Natural killer cell treated with Interleukin-12 subunit alpha and Interleukin-12 subunit beta and Interleukin-15 and Interleukin-18, amount 100 ng/mL, for 72 hours (primary cell): ENCODE results near the gene C3orf38. TPM values are rescaled to one million over a fixed set of nuclear protein-coding genes. Genes with fewer than 3 reads are reported as not detected.
"Not testable (repeated sequence)": the region's sequence is repeated elsewhere in the genome, so short reads cannot be mapped to it uniquely, and the experiment has no call there.

Experiments
- ATAC-seq, 2 donors: fragments of 150-1000 bp; cut with Tn5 transposase in 1 of 2; sonication (Bioruptor Pico), chemical (Tn5 transposase) in 1 of 2; 2 replicates each; pipeline ENCODE4 v1.10.0; 2021
- DNase-seq: peaks from one replicate; pipeline ENCODE4 v3.0.0; 2022; ENCODE audit warnings: low spot score
- H3K27ac Mint-ChIP-seq, 2 donors: 1 replicate in 1 of 2; 2 replicates in 1 of 2; pipeline ENCODE4 v1.8.0; 2022; ENCODE audit warnings: mixed read lengths in 2 of 2, mild to moderate bottlenecking in 1 of 2, moderate library complexity in 1 of 2
- H3K27me3 Mint-ChIP-seq, 2 donors: 1 replicate in 1 of 2; 2 replicates in 1 of 2; pipeline ENCODE4 v1.8.0; 2022; ENCODE audit warnings: mixed read lengths in 2 of 2
- H3K36me3 Mint-ChIP-seq: one replicate; pipeline ENCODE4 v1.8.0; 2022; ENCODE audit warnings: mixed read lengths
- H3K4me1 Mint-ChIP-seq, 2 donors: 1 replicate in 1 of 2; 2 replicates in 1 of 2; pipeline ENCODE4 v1.8.0; 2022; ENCODE audit warnings: low read depth in 2 of 2, mixed read lengths in 2 of 2, mild to moderate bottlenecking in 1 of 2
- H3K4me3 Mint-ChIP-seq: one replicate; pipeline ENCODE4 v1.8.0; 2022; ENCODE audit warnings: mixed read lengths
- H3K9me3 Mint-ChIP-seq: 2 replicates; pipeline ENCODE4 v1.8.0; 2022; ENCODE audit warnings: mixed read lengths
- total RNA-seq, 2 donors: library from RNA; stranded (reverse); gene quantifications; one replicate each; pipeline ENCODE4 v1.2.3, GENCODE V29; 2022

C3orf38 gene
- total RNA-seq, 2 donors from 2014 or later = 22.5 to 35.1 TPM

GRCh38 chr3:88182165-88182918 is 32.6 kb downstream of the C3orf38 start:
- DNase-seq, H3K27me3 Mint-ChIP-seq, H3K9me3 Mint-ChIP-seq, H3K27ac Mint-ChIP-seq, ATAC-seq, H3K36me3 Mint-ChIP-seq, H3K4me3 Mint-ChIP-seq, H3K4me1 Mint-ChIP-seq: not testable (repeated sequence)

- ATAC-seq (no peak), DNase-seq (no peak)
- Mint-ChIP-seq H3K27ac (no peak overlapping the region), H3K9me3 (peaks cover 5% of the 10 kb centered on the region), H3K27me3 (peaks cover 5 to 7% of the 10 kb centered on the region in 2 donors), H3K4me1 (peaks cover 4 to 13% of the 10 kb centered on the region in 2 donors), H3K36me3 (peaks cover 4% of the 10 kb centered on the region), H3K4me3 (no peak overlapping the region)
Measured at GRCh38 chr3:88188436-88188835, 38.7 kb downstream of the C3orf38 start.

GRCh38 chr3:88189361-88189810 is 39.6 kb downstream of the C3orf38 start:
- ATAC-seq (no peak), DNase-seq (no peak)
- H3K27me3 Mint-ChIP-seq = peaks cover 5 to 7% of the 10 kb centered on the region in 2 donors
- peaks cover 4 to 13% of the 10 kb centered on the region in 2 donors for H3K4me1 Mint-ChIP-seq
- peaks cover 4% of the 10 kb centered on the region for H3K36me3 Mint-ChIP-seq
- peaks cover 5% of the 10 kb centered on the region for H3K9me3 Mint-ChIP-seq
- peak overlapping the region in 1 of 2 donors; percentile 16 for H3K27ac Mint-ChIP-seq
- H3K4me3 Mint-ChIP-seq = peak overlapping the region; percentile 12

- DNase-seq (no peak), ATAC-seq (no peak)
- H3K9me3 Mint-ChIP-seq = peaks cover 5% of the 10 kb centered on the region
- H3K36me3 Mint-ChIP-seq = no peaks in the 10 kb centered on the region
- peaks cover 4 to 13% of the 10 kb centered on the region in 2 donors for H3K4me1 Mint-ChIP-seq
- no peak overlapping the region for H3K4me3 Mint-ChIP-seq
- H3K27me3 Mint-ChIP-seq = no peaks in the 10 kb centered on the region
- H3K27ac Mint-ChIP-seq = no peak overlapping the region
Measured at GRCh38 chr3:88191872-88192409, 42.2 kb downstream of the C3orf38 start.

GRCh38 chr3:88192631-88193030 is 42.9 kb downstream of the C3orf38 start:
- DNase-seq (no peak), ATAC-seq (no peak)
- H3K4me3 Mint-ChIP-seq = no peak overlapping the region
- no peaks in the 10 kb centered on the region for H3K36me3 Mint-ChIP-seq
- H3K4me1 Mint-ChIP-seq = peaks cover 4 to 13% of the 10 kb centered on the region in 2 donors
- no peaks in the 10 kb centered on the region for H3K27me3 Mint-ChIP-seq
- no peak overlapping the region for H3K27ac Mint-ChIP-seq
- peaks cover 5% of the 10 kb centered on the region for H3K9me3 Mint-ChIP-seq

- Mint-ChIP-seq H3K27ac (no peak overlapping the region), H3K9me3 (no peaks in the 10 kb centered on the region), H3K4me1 (peaks cover 0 to 4% of the 10 kb centered on the region in 2 donors), H3K27me3 (peaks cover 5 to 14% of the 10 kb centered on the region in 2 donors), H3K36me3 (no peaks in the 10 kb centered on the region), H3K4me3 (no peak overlapping the region)
- ATAC-seq (no peak), DNase-seq (no peak)
Measured at GRCh38 chr3:88195951-88196434, 46.2 kb downstream of the C3orf38 start.

GRCh38 chr3:88198121-88198520 is 48.4 kb downstream of the C3orf38 start:
- Mint-ChIP-seq H3K9me3 (no peaks in the 10 kb centered on the region), H3K4me3 (no peak overlapping the region), H3K36me3 (no peaks in the 10 kb centered on the region), H3K27ac (no peak overlapping the region), H3K27me3 (peaks cover 5 to 14% of the 10 kb centered on the region in 2 donors), H3K4me1 (peaks cover 0 to 4% of the 10 kb centered on the region in 2 donors)
- DNase-seq = no peak
- no peak for ATAC-seq

GRCh38 chr3:88203642-88204055 is 53.9 kb downstream of the C3orf38 start:
- no peak for DNase-seq
- Mint-ChIP-seq H3K36me3 (no peaks in the 10 kb centered on the region), H3K4me3 (no peak overlapping the region), H3K27me3 (peaks cover 5 to 20% of the 10 kb centered on the region in 2 donors), H3K4me1 (peaks cover 0 to 4% of the 10 kb centered on the region in 2 donors), H3K9me3 (no peaks in the 10 kb centered on the region), H3K27ac (no peak overlapping the region)
- no peak for ATAC-seq

Other genes starting within 250 kb of the C3orf38 start
- gene CGGBP1, start 91.0 kb upstream of the C3orf38 start, total RNA-seq = 10 to 100 TPM; 75.4 to 81.7 TPM
- gene ZNF654, start 90.7 kb upstream of the C3orf38 start, total RNA-seq = 10 to 100 TPM; 13.2 to 30.8 TPM